ENCODE measurements around the gene BRINP2. TPM values are rescaled to one million over a fixed set of nuclear protein-coding genes. Genes with fewer than 3 reads are reported as not detected.

The BRINP2 gene
- total and polyA plus RNA-seq, 2 of the 8 experiments (the other 6 are each of a cell fraction or from before 2014, with no cell fraction given), result 0.39 to 0.42 TPM

GRCh38 chr1:177131723-177132122 lies 39.0 kb upstream of the BRINP2 start (continued):
- no peak for TF ChIP-seq RAD21 (IDR thresholded peaks at IDR 0.05 in 1 of 2, conservative IDR thresholded peaks at IDR 0.05 in 1 of 2; ENCODE audit: low read depth in 2 of 2, low read length in 2 of 2)
- no peak for TF ChIP-seq SP2 (IDR thresholded peaks at IDR 0.05; ENCODE audit: low read length)

Data from H1 (cell line).